B cell (primary cell): Measurements from ENCODE around the gene CARHSP1. TPM values are rescaled to one million over a fixed set of nuclear protein-coding genes. Genes with fewer than 3 reads are reported as not detected.

ENCODE experiments used
- ATAC-seq: fragments of 200-7000 bp; cut with Tn5 transposase; one replicate; pipeline ENCODE4 v1.10.0; 2021; ENCODE audit warnings: low read depth, mild to moderate bottlenecking, moderate number of reproducible peaks, moderate library complexity
- CTCF ChIA-PET: fragments of 350-600 bp; sonication (Branson Sonifier 250); formaldehyde crosslinking; loops from one replicate; lab custom pipeline; 2021; ENCODE audit warnings: antibody characterized with exemption, inconsistent platforms; lab: Charles Lee
- POLR2A ChIA-PET: fragments of 350-600 bp; sonication (Branson Sonifier 250); formaldehyde crosslinking; loops from one replicate; lab custom pipeline; 2021; ENCODE audit warnings: antibody characterized with exemption; lab: Charles Lee
- DNase-seq: peaks from one replicate; pipeline ENCODE4 v3.0.0; 2013
- H2AFZ ChIP-seq: 2 replicates; pipeline ENCODE4 v1.6.1; 2012; ENCODE audit warnings: mild to moderate bottlenecking, low read depth, low read length; ENCODE audit not compliant: insufficient read depth, poor library complexity, severe bottlenecking
- H3K27ac ChIP-seq, 2 donors: 1 replicate in 1 of 2; 2 replicates in 1 of 2; pipeline ENCODE4 v1.5.1; 2012 to 2013; ENCODE audit warnings: low read length in 2 of 2, mild to moderate bottlenecking in 2 of 2, moderate library complexity in 1 of 2
- H3K27me3 ChIP-seq, 4 experiments: fragments of 200-600 bp in 1 of 4; sonication (generic) in 1 of 4; replicated peaks in 1 of 4; 1 replicate in 2 of 4; 2 replicates in 2 of 4; pipeline versions ENCODE4 v1.6.1 to v1.7.0; 2013 to 2016; ENCODE audit warnings: low read length in 3 of 4, mild to moderate bottlenecking in 2 of 4, mixed read lengths in 1 of 4, moderate library complexity in 1 of 4; ENCODE audit not compliant: insufficient read depth in 4 of 4, control insufficient read depth in 3 of 4; ENCODE audit errors: control extremely low read depth in 1 of 4
- H3K36me3 ChIP-seq, 2 experiments: replicated peaks in 1 of 2; 1 replicate in 1 of 2; 2 replicates in 1 of 2; pipeline versions ENCODE4 v1.6.1 to v1.7.1; 2013; ENCODE audit warnings: low read length in 1 of 2; ENCODE audit not compliant: insufficient read depth in 2 of 2, control insufficient read depth in 1 of 2; ENCODE audit errors: control extremely low read depth in 1 of 2, extremely low read depth in 1 of 2
- H3K4me1 ChIP-seq, 2 donors: fragments of 200-600 bp in 1 of 2; sonication (generic) in 1 of 2; 1 replicate in 1 of 2; 2 replicates in 1 of 2; pipeline versions ENCODE4 v1.5.1 to v1.6.1; 2013 to 2017; ENCODE audit warnings: low read length in 2 of 2; ENCODE audit not compliant: control insufficient read depth in 2 of 2, insufficient read depth in 2 of 2
- H3K4me2 ChIP-seq: replicated peaks from 2 replicates; pipeline ENCODE3; 2012; ENCODE audit warnings: mild to moderate bottlenecking, low read depth, low read length; ENCODE audit not compliant: poor library complexity, severe bottlenecking
- H3K4me3 ChIP-seq, 5 experiments: fragments of 200-600 bp in 1 of 5; sonication (generic) in 1 of 5; 1 replicate in 3 of 5; 2 replicates in 2 of 5; pipeline versions ENCODE4 v1.5.1 to v1.7.0; 2011 to 2016; ENCODE audit warnings: low read length in 4 of 5, mild to moderate bottlenecking in 4 of 5, low read depth in 2 of 5, control low read depth in 1 of 5, moderate library complexity in 1 of 5; ENCODE audit not compliant: insufficient read depth in 1 of 5; ENCODE audit errors: control extremely low read depth in 1 of 5, extremely low read depth in 1 of 5
- H3K79me2 ChIP-seq: fragments of 200-600 bp; sonication (generic); one replicate; pipeline ENCODE4 v1.6.0; 2016; ENCODE audit warnings: low read length; ENCODE audit not compliant: control insufficient read depth, insufficient read depth
- H3K9ac ChIP-seq: fragments of 200-600 bp; sonication (generic); 2 replicates; pipeline ENCODE4 v1.6.1; 2017; ENCODE audit warnings: mild to moderate bottlenecking, low read length, moderate library complexity
- H3K9me3 ChIP-seq, 3 donors: one replicate each; pipeline versions ENCODE4 v1.6.1 to v1.7.1; 2013; ENCODE audit warnings: low read length in 2 of 3; ENCODE audit not compliant: control insufficient read depth in 2 of 3, insufficient read depth in 1 of 3; ENCODE audit errors: control extremely low read depth in 1 of 3
- H4K20me1 ChIP-seq: 2 replicates; pipeline ENCODE4 v1.6.0; 2012; ENCODE audit warnings: mild to moderate bottlenecking, low read length; ENCODE audit not compliant: insufficient read depth, control insufficient read depth, poor library complexity, severe bottlenecking
- H3K27ac Mint-ChIP-seq: one replicate; pipeline ENCODE4 v1.8.0; 2021; ENCODE audit warnings: mixed read lengths
- H3K27me3 Mint-ChIP-seq: one replicate; pipeline ENCODE4 v1.8.0; 2021; ENCODE audit warnings: mixed read lengths
- H3K4me1 Mint-ChIP-seq: one replicate; pipeline ENCODE4 v1.8.0; 2021; ENCODE audit warnings: mixed read lengths
- H3K4me3 Mint-ChIP-seq: one replicate; pipeline ENCODE4 v1.8.0; 2021; ENCODE audit warnings: mixed read lengths
- H3K9me3 Mint-ChIP-seq: one replicate; pipeline ENCODE4 v1.8.0; 2022; ENCODE audit warnings: mixed read lengths; ENCODE audit not compliant: insufficient read depth
- EZH2 ChIP-seq: IDR thresholded peaks from 2 replicates; pipeline ENCODE4 v1.6.1; 2012; ENCODE audit warnings: borderline replicate concordance, low read depth, mild to moderate bottlenecking, moderate library complexity, low read length; ENCODE audit not compliant: insufficient read depth, poor library complexity, severe bottlenecking
- WGBS: methylation state at CpG from one replicate; pipeline ENCODE4 v1.1.5; 2013; ENCODE audit warnings: missing lambda C conversion rate; ENCODE audit not compliant: insufficient coverage; 5-methylcytosine and 5-hydroxymethylcytosine counted together
- intact Hi-C: fragments of 100-400 bp; cut with micrococcal nuclease; formaldehyde crosslinking; loops from one replicate; pipeline ENCODE4 v1.10.0; 2022
- polyA plus RNA-seq: library from polyadenylated mRNA; depleted of rRNA; stranded (reverse); fragments of >200 nt; gene quantifications from 2 replicates; pipeline ENCODE4 v1.2.3, GENCODE V29; 2012
- total RNA-seq, 2 donors: library from RNA; stranded (reverse); fragments of 120-200 nt in 1 of 2; gene quantifications; 1 replicate in 1 of 2; 2 replicates in 1 of 2; pipeline versions ENCODE4 v1.2.3 to v1.2.4, GENCODE V29; 2013 to 2022
- TF ChIP-seq, protein P1 (sequence below): fragments of 200-600 bp; IDR thresholded peaks from one replicate; pipeline ENCODE4 v1.8.0; 2022; ENCODE audit warnings: antibody characterized with exemption, mild to moderate bottlenecking

The CARHSP1 gene
- total and polyA plus RNA-seq, 2 donors (not counting 1 experiment from before 2014, with no cell fraction given), result 26.5 to 63.1 TPM

DNA sequence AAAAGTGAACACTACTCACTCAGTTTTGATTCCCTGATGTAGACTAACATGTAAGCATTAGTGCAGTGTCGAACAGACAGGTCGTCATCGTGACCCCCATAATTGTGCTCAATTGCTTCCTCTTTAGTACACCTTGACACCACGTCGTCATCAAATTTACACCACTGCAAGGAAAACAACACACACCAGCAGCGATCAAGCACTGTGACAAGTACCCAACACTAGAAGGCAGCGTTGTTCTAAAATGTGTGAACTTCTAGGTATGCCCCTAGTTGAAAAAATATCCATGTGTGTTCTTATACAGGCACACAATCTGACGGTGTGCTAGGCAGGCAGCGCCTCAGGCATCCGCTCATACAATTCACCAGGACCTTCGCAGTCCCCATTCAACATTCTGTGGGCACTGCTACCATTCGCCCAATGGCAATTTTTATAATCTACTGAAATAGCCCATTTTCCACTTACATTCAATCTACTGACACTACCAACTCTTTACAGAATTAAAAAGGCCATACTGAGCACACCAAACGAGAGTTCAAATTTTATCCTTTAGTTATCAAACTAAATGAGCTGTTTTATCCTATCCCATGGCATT lies 36.5 kb upstream of the CARHSP1 start:
- Histone ChIP-seq H3K4me3 (no peak overlapping the region), H3K27ac (no peak overlapping the region), H3K4me2 (no peak overlapping the region), H3K27me3 (no peaks in the 10 kb centered on the region), H2AFZ (no peak overlapping the region), H3K79me2 (peaks cover 21% of the 10 kb centered on the region), H3K9me3 (no peaks in the 10 kb centered on the region), H3K36me3 (peaks cover 2 to 95% of the 10 kb centered on the region in 2 experiments), H3K9ac (no peak overlapping the region), H4K20me1 (peaks cover 65% of the 10 kb centered on the region), H3K4me1 (no peaks in the 10 kb centered on the region)
- ATAC-seq (peak; percentile 47), DNase-seq (no peak)
- POLR2A ChIA-PET, result no interaction called here
- Mint-ChIP-seq H3K27ac (peak overlapping the region; percentile 50), H3K27me3 (no peaks in the 10 kb centered on the region), H3K9me3 (no peaks in the 10 kb centered on the region), H3K4me1 (no peaks in the 10 kb centered on the region), H3K4me3 (no peak overlapping the region)
- WGBS, result 88% methylated on average over 13 of the region's 13 CpGs
- CTCF ChIA-PET, result interaction anchor here (1.0 to 2.0 kb wide), 6 partner anchors 9 to 228 kb away, joined by 3 to 6 read pairs (median 3); no protein-coding TSS in a partner anchor
- TF ChIP-seq, protein P1, sequence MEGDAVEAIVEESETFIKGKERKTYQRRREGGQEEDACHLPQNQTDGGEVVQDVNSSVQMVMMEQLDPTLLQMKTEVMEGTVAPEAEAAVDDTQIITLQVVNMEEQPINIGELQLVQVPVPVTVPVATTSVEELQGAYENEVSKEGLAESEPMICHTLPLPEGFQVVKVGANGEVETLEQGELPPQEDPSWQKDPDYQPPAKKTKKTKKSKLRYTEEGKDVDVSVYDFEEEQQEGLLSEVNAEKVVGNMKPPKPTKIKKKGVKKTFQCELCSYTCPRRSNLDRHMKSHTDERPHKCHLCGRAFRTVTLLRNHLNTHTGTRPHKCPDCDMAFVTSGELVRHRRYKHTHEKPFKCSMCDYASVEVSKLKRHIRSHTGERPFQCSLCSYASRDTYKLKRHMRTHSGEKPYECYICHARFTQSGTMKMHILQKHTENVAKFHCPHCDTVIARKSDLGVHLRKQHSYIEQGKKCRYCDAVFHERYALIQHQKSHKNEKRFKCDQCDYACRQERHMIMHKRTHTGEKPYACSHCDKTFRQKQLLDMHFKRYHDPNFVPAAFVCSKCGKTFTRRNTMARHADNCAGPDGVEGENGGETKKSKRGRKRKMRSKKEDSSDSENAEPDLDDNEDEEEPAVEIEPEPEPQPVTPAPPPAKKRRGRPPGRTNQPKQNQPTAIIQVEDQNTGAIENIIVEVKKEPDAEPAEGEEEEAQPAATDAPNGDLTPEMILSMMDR, result peak; percentile 23
- no peak for TF ChIP-seq EZH2
- intact Hi-C loops, result loop anchor here (1.0 kb wide), 2 partner anchors 103 to 128 kb away; no protein-coding TSS in a partner anchor

DNA sequence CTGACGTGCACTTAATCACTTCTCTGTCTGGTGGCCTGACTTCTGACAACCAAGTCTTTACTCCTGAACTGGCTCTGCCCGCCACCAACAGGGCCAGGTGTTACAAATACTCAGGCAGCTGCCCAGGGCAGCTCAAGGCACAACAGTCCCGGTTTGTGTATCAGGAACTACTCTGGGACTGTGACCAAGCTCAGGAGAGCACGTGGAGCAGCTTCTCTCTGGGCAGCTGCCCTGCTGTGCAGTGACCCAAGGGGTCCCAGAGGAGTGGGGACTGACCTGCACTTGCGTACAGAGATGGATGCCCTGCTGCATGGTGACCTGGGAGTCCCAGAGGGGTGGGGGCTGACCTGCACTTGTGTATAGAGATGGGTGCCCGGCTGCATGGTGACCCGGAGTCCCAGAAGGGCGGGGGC lies 35.2 kb upstream of the CARHSP1 start:
- 99% methylated on average over 8 of the region's 8 CpGs for WGBS
- POLR2A ChIA-PET, result no interaction called here

More for the DNA sequence above, 35.2 kb upstream of the CARHSP1 start:
- TF ChIP-seq, protein P1, result no peak
- TF ChIP-seq EZH2, result no peak
- no peak for ATAC-seq
- H3K9me3 ChIP-seq, result no peaks in the 10 kb centered on the region
- H3K9ac ChIP-seq, result no peak overlapping the region
- Mint-ChIP-seq H3K9me3 (no peaks in the 10 kb centered on the region), H3K27ac (no peak overlapping the region), H3K4me1 (no peaks in the 10 kb centered on the region), H3K4me3 (no peak overlapping the region), H3K27me3 (no peaks in the 10 kb centered on the region)
- H3K4me1 ChIP-seq, result no peaks in the 10 kb centered on the region
- no peaks in the 10 kb centered on the region for H3K27me3 ChIP-seq
- H3K36me3 ChIP-seq, result peaks cover 2 to 95% of the 10 kb centered on the region in 2 experiments
- intact Hi-C loops, result no loop called here
- peaks cover 53% of the 10 kb centered on the region for H4K20me1 ChIP-seq
- CTCF ChIA-PET, result interaction anchor here (0.9 to 2.0 kb wide), 5 partner anchors 10 to 231 kb away, joined by 3 to 7 read pairs (median 4); no protein-coding TSS in a partner anchor
- H3K4me2 ChIP-seq, result no peak overlapping the region
- H3K79me2 ChIP-seq, result peaks cover 14% of the 10 kb centered on the region
- no peak overlapping the region for H3K27ac ChIP-seq
- no peak overlapping the region for H3K4me3 ChIP-seq
- H2AFZ ChIP-seq, result no peak overlapping the region
- DNase-seq, result no peak
